ENCODE results near the gene PLIN3.
"Not testable (repeated sequence)": the region's sequence is repeated elsewhere in the genome, so short reads cannot be mapped to it uniquely, and the experiment has no call there.

PLIN3 gene

GRCh38 chr19:4806384-4806783 lies 61.1 kb downstream of the PLIN3 start:
- DNase-seq, result no peak

- DNase-seq, result not testable (repeated sequence)
Observed at GRCh38 chr19:4805140-4805539, 62.3 kb downstream of the PLIN3 start.

DNA sequence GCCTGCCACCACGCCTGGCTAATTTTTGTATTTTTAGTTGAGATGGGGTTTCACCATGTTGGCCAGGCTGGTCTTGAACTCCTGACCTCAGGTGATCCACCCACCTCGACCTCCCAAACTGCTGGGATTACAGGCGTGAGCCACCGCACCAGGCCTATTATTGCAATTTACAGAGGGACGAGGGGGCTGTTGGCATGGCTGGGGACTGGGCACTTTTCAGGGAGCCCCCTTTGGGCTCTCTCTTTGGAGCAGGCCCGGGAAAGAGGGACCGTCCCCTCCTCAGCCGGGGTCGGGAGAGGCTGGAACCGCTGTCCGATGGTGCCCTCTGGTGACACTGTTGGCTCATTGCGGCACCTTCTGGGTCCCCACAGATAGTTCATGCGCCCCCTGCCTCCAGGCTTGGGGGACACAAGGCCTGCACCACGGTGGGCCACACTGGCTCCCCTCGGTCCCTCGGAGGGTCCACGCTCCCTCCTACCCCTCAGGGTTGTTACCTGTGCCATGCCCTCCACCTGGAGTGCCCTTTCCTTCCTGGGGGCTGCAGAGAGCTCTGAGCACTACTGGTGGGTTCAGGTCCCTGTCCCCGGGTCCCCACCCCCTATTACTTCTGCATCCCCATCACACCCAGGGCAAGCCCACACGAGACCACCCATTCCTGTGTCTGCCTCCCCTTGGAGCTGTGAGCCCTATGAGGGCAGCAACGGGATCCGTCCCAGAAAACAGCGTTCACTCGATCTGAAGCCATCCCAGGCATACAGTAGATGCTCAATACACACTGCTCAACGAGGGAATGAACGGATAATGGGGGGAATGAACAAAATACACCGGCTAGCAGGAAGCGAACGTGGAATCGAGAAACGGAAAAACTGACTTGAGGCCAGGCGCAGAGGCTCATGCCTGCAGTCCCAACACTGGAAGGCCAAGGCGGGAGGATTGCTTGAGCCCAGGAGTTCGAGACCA lies 63.5 kb downstream of the PLIN3 start:
- peak; percentile 55 for DNase-seq

- no peak for DNase-seq
Observed at GRCh38 chr19:4802711-4803110, 64.8 kb downstream of the PLIN3 start.

DNA sequence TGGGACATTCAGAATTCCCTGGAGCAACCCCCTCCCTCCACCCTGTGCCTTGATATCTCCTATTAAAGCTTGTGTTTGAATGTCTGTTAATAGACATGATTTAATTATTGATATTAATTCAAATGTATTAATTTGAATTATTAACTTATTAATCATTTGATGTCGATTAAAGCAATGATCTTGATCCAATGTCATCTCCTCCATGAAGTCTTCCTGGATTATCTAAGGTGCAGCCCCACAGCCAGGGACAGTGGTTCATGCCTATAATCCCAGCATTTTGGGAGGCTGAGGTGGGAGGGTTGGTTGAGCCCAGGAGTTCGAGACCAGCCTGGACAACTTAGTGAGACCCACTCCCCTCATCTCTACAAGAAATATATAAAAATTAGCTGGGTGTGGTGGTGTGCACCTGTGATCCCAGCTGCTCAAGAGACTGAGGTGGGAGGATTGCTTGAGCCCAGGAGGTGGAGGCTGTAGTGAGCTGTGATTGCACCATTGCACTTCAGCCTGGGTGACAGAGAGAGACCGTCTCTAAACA lies 66.3 kb downstream of the PLIN3 start:
- no peak for DNase-seq

- DNase-seq, result no peak
Observed at GRCh38 chr19:4800591-4801081, 66.8 kb downstream of the PLIN3 start.

GRCh38 chr19:4795400-4795799 lies 72.1 kb downstream of the PLIN3 start:
- DNase-seq, result no peak

DNA sequence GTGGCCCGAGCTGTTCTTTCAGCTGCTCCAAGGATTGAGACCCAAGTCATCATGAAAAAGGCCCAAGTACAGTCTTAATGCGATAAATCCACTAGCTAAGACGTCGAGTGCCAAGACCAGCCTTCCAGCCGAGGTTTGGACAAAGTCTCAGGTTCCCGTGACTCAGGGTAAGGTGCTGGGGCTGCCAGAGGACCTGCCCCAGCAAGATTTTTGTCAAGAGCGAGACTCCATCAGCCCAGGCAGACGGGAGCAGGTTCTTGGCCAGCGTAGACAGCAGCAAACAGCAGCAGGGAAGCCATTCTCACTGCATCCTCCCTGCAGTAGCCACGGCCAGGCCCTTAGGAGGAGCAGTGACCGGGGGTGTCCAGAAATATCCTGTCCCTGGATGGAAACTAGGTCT lies 72.5 kb downstream of the PLIN3 start:
- DNase-seq, result no peak

GRCh38 chr19:4793278-4793677 lies 74.2 kb downstream of the PLIN3 start:
- not testable (repeated sequence) for DNase-seq

GRCh38 chr19:4792866-4793195 lies 74.6 kb downstream of the PLIN3 start:
- DNase-seq, result not testable (repeated sequence)

DNA sequence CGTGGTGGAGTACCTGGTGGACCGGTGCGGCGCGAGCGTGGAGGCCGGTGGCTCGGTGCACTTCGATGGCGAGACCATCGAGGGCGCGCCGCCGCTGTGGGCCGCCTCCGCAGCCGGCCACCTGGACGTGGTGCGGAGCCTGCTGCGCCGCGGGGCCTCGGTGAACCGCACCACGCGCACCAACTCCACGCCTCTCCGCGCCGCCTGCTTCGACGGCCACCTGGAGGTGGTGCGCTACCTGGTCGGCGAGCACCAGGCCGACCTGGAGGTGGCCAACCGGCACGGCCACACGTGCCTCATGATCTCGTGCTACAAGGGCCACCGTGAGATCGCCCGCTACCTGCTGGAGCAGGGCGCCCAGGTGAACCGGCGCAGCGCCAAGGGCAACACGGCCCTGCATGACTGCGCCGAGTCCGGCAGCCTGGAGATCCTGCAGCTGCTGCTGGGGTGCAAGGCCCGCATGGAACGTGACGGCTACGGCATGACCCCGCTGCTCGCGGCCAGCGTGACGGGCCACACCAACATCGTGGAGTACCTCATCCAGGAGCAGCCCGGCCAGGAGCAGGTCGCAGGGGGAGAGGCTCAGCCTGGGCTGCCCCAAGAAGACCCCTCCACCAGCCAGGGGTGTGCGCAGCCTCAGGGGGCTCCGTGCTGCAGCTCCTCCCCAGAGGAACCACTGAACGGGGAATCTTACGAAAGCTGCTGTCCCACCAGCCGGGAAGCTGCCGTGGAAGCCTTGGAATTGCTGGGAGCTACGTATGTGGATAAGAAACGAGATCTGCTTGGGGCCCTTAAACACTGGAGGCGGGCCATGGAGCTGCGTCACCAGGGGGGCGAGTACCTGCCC lies 75.2 kb downstream of the PLIN3 start:
- DNase-seq, result not testable (repeated sequence)

DNA sequence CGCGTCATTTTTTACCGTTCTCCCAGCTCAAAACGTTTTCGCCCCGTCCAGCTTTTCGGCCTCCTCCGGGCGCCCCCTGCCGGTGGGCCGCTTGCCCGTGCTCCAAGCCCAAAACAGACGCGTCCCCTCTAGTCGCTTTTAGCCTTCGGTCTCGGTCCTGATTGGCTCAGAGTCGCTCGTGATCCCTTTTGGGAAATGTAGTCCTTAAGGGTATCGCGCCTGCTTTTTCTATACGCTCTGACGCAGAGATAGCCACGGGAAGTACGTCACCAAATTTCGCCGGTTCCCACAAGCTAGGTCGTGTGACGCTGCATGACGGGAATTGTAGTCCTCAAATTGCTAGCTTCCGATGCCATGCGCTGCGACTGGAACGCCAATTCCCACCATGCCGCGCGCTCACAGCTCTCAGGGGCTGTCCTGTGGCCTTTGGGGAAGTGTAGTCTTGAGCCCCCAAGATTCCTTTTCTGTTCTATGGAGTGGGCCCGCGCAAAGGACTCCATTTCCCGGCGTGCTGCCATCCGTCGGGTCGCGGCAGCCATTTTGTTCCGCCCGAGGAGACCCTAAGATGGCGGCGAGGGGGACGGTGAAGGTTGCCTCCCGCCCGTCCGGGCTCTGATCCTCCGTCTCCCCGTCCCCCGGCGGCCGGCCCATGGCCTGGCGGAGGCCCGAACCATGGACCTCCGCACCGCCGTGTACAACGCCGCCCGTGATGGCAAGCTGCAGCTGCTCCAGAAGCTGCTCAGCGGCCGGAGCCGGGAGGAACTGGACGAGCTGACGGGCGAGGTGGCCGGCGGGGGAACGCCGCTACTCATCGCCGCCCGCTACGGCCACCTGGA lies 76.1 kb downstream of the PLIN3 start, which contains the start of gene FEM1A:
Gene FEM1A, plus strand, starts transcription at position 552 of the 836 bp plus-strand sequence. Its CDS starts 121 bp downstream, at position 673.
- peak; percentile 100 for DNase-seq

All from fibroblast of skin of right quadriceps (primary cell).